OCI-LY1 (cell line): ENCODE results near the gene CDC7.

ENCODE experiments used
- H2AFZ ChIP-seq: fragments of 200-600 bp; sonication (generic), shearing (Covaris generic); 2 replicates; pipeline ENCODE4 v1.6.0; 2014; ENCODE audit warnings: antibody characterized with exemption, mild to moderate bottlenecking, low read length
- H3F3A ChIP-seq: fragments of 200-600 bp; sonication (generic), shearing (Covaris generic); 2 replicates; pipeline ENCODE4 v1.6.0; 2014; ENCODE audit warnings: mild to moderate bottlenecking, antibody characterized with exemption, low read length, moderate library complexity; ENCODE audit not compliant: insufficient read depth
- H3K27ac ChIP-seq: fragments of 200-600 bp; sonication (generic); 2 replicates; pipeline ENCODE4 v1.5.1; 2014; ENCODE audit warnings: low read length, mixed run types, mild to moderate bottlenecking, low read depth; ENCODE audit not compliant: poor library complexity, severe bottlenecking
- H3K27me3 ChIP-seq: fragments of 200-600 bp; sonication (generic); 2 replicates; pipeline ENCODE4 v1.6.0; 2014; ENCODE audit warnings: antibody characterized with exemption, mild to moderate bottlenecking, low read length, moderate library complexity; ENCODE audit not compliant: insufficient read depth
- H3K36me3 ChIP-seq: fragments of 200-600 bp; sonication (generic); 2 replicates; pipeline ENCODE4 v1.6.1; 2014; ENCODE audit warnings: mild to moderate bottlenecking, antibody characterized with exemption, low read length, moderate library complexity, mixed read lengths; ENCODE audit not compliant: insufficient read depth
- H3K4me1 ChIP-seq: fragments of 200-600 bp; sonication (generic); 2 replicates; pipeline ENCODE4 v1.5.1; 2014; ENCODE audit warnings: mild to moderate bottlenecking, low read length, moderate library complexity; ENCODE audit not compliant: insufficient read depth, severe bottlenecking
- H3K4me2 ChIP-seq: fragments of 200-600 bp; sonication (generic), shearing (Covaris generic); 2 replicates; pipeline ENCODE4 v1.6.1; 2014; ENCODE audit warnings: low read length
- H3K4me3 ChIP-seq: fragments of 200-600 bp; sonication (generic); 2 replicates; pipeline ENCODE4 v1.5.1; 2014; ENCODE audit warnings: low read length, low read depth, mild to moderate bottlenecking, mixed read lengths; ENCODE audit not compliant: poor library complexity, severe bottlenecking
- H3K79me2 ChIP-seq: fragments of 200-600 bp; shearing (Covaris generic); 2 replicates; pipeline ENCODE4 v1.6.1; 2016; ENCODE audit warnings: mixed run types, low read length, mixed read lengths; ENCODE audit not compliant: insufficient read depth
- H3K9ac ChIP-seq: fragments of 200-600 bp; sonication (generic), shearing (Covaris generic); 2 replicates; pipeline ENCODE4 v1.6.1; 2014; ENCODE audit warnings: mild to moderate bottlenecking, low read length, mixed read lengths
- H3K9me2 ChIP-seq: fragments of 200-600 bp; sonication (generic), shearing (Covaris generic); 2 replicates; pipeline ENCODE4 v1.6.1; 2014; ENCODE audit warnings: low read depth, mild to moderate bottlenecking, low read length, mixed read lengths
- H3K9me3 ChIP-seq: fragments of 200-600 bp; shearing (Covaris generic); 2 replicates; pipeline ENCODE4 v1.6.1; 2014; ENCODE audit warnings: low read length, mixed read lengths
- H4K20me1 ChIP-seq: fragments of 200-600 bp; sonication (generic), shearing (Covaris generic); 2 replicates; pipeline ENCODE4 v1.6.0; 2016; ENCODE audit warnings: mild to moderate bottlenecking, low read length; ENCODE audit not compliant: insufficient read depth
- CTCF ChIP-seq: fragments of 200-600 bp; sonication (generic), shearing (Covaris generic); IDR thresholded peaks from 2 replicates; pipeline ENCODE4 v1.5.1; 2017; ENCODE audit warnings: mild to moderate bottlenecking, antibody characterized with exemption, low read length, moderate library complexity, mixed read lengths
- EZH2 ChIP-seq: fragments of 200-600 bp; sonication (generic), shearing (Covaris generic); IDR thresholded peaks from 2 replicates; pipeline ENCODE4 v1.8.0; 2017; ENCODE audit warnings: borderline replicate concordance, mixed run types, mild to moderate bottlenecking, antibody characterized with exemption, low read length, moderate library complexity, mixed read lengths

Gene CDC7

GRCh38 chr1:91548376-91549040 lies 47.9 kb downstream of the CDC7 start:
- Histone ChIP-seq H3K79me2 (no peaks in the 10 kb centered on the region), H3K36me3 (no peaks in the 10 kb centered on the region), H3K27me3 (no peaks in the 10 kb centered on the region), H2AFZ (no peak overlapping the region), H3K27ac (no peak overlapping the region), H4K20me1 (no peaks in the 10 kb centered on the region), H3K9me3 (no peaks in the 10 kb centered on the region), H3K4me2 (no peak overlapping the region), H3K4me3 (no peak overlapping the region), H3K9me2 (no peaks in the 10 kb centered on the region), H3K4me1 (no peaks in the 10 kb centered on the region), H3F3A (no peaks in the 10 kb centered on the region), H3K9ac (no peak overlapping the region)
- TF ChIP-seq EZH2, result no peak
- no peak for TF ChIP-seq CTCF

GRCh38 chr1:91549041-91549735 lies 48.5 kb downstream of the CDC7 start:
- no peak overlapping the region for H3K4me3 ChIP-seq
- H3K9me2 ChIP-seq, result no peaks in the 10 kb centered on the region
- no peaks in the 10 kb centered on the region for H3K9me3 ChIP-seq
- no peak overlapping the region for H3K27ac ChIP-seq
- no peaks in the 10 kb centered on the region for H3K36me3 ChIP-seq
- H4K20me1 ChIP-seq, result no peaks in the 10 kb centered on the region
- TF ChIP-seq EZH2 (no peak), CTCF (no peak)
- H3K4me1 ChIP-seq, result no peaks in the 10 kb centered on the region
- H3K79me2 ChIP-seq, result no peaks in the 10 kb centered on the region
- no peak overlapping the region for H3K4me2 ChIP-seq
- no peaks in the 10 kb centered on the region for H3F3A ChIP-seq
- H3K27me3 ChIP-seq, result no peaks in the 10 kb centered on the region
- H3K9ac ChIP-seq, result no peak overlapping the region
- H2AFZ ChIP-seq, result no peak overlapping the region

GRCh38 chr1:91550961-91551360 lies 50.3 kb downstream of the CDC7 start:
- Histone ChIP-seq H3K27ac (no peak overlapping the region), H3K9me3 (no peaks in the 10 kb centered on the region), H3K9ac (no peak overlapping the region), H3K4me2 (no peak overlapping the region), H3K4me1 (no peaks in the 10 kb centered on the region), H3K36me3 (no peaks in the 10 kb centered on the region), H2AFZ (no peak overlapping the region), H4K20me1 (no peaks in the 10 kb centered on the region), H3K9me2 (no peaks in the 10 kb centered on the region), H3K4me3 (no peak overlapping the region), H3K79me2 (no peaks in the 10 kb centered on the region), H3F3A (no peaks in the 10 kb centered on the region), H3K27me3 (no peaks in the 10 kb centered on the region)
- TF ChIP-seq EZH2 (no peak), CTCF (no peak)
